NCI-H524 (cell line): ENCODE results near the gene CCDC102B.
"Not testable (repeated sequence)": the region's sequence is repeated elsewhere in the genome, so short reads cannot be mapped to it uniquely, and the experiment has no call there.

Source experiments
- DNase-seq, 2 experiments: peaks; one replicate each; lab custom pipeline; 2025; lab: John Stamatoyannopoulos, UW

CCDC102B gene

GRCh38 chr18:68797871-68798270, at the start of gene CCDC102B:
CCDC102B (plus strand) TSS chr18:68798080; CDS start chr18:68836764, 38,684 bp downstream.
- DNase-seq: no peak

DNA sequence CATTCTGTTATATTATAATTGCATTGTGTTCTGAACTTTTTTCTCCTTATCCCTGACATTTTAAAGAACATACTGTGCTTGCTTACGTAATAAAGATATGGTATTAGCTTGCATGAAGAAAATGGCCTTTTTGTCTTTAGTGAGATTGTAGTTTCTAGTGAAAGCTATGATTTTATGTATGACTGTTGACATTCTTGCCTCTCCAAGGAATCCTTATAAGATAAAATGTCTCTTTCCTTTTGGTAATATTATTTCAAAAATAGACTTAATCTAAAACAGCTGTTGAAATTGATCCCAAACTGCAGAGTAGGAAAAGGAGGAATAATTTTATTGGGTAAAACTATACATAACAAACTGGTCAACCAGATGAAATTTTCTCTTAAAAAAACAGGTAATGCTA, 40.8 kb upstream of the CCDC102B start:
- no peak for DNase-seq

- DNase-seq: no peak
Observed at GRCh38 chr18:68759308-68759707, 38.6 kb upstream of the CCDC102B start.

- no peak for DNase-seq
Observed at GRCh38 chr18:68763083-68763482, 34.8 kb upstream of the CCDC102B start.

DNA sequence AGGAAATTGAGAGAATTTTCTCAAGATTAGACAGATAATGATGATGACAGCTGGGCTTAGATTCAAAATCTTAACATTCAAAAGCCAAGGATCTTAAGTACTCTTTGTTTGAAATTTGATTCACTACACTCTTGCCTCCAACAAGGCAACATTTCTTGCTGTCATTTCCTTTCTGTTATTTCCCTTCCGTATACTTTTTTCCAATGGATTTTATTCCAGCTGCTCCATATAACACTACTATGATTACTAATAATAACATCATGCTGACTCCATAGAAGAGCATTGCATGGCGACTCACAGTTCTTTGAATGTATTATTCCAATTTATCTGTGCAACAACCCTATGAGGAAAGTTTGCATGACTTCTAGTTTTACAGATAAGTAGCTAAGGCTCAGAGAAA, 33.9 kb upstream of the CCDC102B start:
- peak in 1 of 2 experiments; percentile 29 for DNase-seq

GRCh38 chr18:68766433-68766832, 31.4 kb upstream of the CCDC102B start:
- no peak for DNase-seq

- DNase-seq: no peak
Observed at GRCh38 chr18:68769461-68769860, 28.4 kb upstream of the CCDC102B start.

- DNase-seq: no peak
Observed at GRCh38 chr18:68772268-68772667, 25.6 kb upstream of the CCDC102B start.

GRCh38 chr18:68778280-68778886, 19.5 kb upstream of the CCDC102B start:
- no peak for DNase-seq

DNA sequence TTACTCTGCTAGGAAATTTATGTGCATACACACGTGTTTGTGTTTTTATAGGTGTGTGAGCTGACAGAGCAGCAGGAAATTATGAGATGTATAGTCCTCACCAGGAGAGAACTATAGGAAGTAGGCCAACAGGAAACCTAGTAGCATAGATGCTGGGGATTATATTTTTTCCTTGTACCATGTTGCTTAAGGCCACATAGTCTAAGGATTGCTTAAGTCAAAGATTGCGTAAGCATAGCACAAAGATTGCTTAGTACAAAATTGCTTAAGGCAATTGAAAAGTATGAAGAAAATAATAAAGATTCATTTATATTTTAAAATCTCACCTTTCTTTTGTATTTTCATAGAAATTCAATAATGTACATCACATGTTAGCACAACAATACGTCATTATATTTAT, 18.7 kb upstream of the CCDC102B start:
- no peak for DNase-seq

DNA sequence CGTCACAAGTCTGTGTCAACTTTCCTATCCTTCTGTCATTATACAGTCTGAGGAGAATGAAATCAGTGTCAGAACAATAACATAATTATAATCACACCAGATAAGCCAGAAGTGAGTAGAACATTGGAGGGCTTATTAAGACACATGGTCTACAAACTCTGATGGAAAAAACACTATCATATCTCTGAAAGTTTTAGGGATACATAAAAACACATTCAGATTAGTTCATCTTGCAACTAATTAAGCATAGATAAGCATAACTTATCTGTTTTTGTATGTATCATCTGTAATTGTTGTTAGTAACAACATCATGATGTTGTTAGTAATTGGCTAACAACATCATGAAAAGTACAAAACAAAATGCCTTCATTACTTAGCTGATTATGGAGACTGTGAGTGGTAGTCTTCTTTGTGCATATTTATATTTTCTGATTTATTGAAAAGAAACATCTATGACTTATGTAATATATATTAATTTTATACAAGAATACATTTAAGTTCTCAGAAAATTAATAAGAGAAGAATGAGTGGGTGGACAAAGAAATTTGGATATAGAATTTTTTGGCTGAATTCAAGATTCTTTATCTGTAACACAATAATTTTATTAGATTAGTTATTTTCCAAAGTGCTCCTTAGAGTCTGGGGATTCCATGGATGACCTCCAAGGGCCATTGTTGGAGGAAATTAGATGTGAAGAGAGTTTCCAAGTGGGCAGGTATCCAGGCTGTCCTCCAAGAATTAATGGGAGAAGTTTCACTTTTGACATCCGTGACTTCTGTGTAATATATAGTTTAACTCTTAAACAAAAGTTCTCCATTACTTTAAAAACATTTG, 16.9 kb upstream of the CCDC102B start:
- DNase-seq: no peak

- DNase-seq: no peak
Observed at GRCh38 chr18:68783506-68783905, 14.4 kb upstream of the CCDC102B start.

GRCh38 chr18:68784071-68784470, 13.8 kb upstream of the CCDC102B start:
- no peak for DNase-seq

GRCh38 chr18:68790290-68790689, 7.6 kb upstream of the CCDC102B start:
- DNase-seq: not testable (repeated sequence)

DNA sequence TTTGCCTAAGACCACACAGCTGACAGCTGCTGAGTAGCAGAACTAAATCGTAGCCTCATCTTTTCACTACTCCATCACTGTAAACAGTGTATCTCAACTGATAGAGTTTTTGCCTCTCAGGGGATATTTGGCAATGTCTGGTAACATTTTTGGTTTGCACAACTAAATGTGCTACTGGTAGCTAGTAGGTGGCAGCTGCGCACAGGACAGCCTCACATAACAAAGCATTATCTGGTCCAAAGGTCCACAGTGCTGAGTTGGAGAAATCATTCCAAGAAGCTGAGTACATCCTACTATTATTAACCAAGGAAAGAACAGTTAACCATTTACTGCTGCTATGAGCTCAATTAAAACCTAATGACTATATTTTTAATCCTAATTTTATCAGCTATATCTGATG, 6.1 kb upstream of the CCDC102B start:
- no peak for DNase-seq

GRCh38 chr18:68793951-68794350, 3.9 kb upstream of the CCDC102B start:
- DNase-seq: no peak

- no peak for DNase-seq
Observed at GRCh38 chr18:68796936-68797690, 767 bp upstream of the CCDC102B start.

DNA sequence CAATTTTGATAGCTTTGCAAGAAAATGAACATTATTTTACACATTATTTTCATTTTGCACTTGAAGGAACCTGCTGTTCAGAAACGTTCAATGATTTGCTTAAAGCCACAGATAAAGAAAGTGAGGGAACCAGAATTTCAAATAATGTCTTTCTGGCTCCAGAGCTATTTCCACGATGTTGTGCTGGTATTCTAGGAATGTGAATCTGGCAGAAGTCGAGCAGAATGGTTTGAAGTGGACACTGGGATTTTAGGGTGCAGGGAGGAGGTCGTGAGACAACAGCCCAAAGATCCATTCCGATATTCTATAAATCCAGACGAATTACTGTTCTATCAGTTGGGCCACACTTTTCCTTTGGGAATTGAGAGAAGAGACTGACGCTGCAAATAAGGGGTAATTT, 2.2 kb downstream of the CCDC102B start:
- DNase-seq: no peak

GRCh38 chr18:68803356-68803755, 5.5 kb downstream of the CCDC102B start:
- DNase-seq: peak; percentile 86 to 93

DNA sequence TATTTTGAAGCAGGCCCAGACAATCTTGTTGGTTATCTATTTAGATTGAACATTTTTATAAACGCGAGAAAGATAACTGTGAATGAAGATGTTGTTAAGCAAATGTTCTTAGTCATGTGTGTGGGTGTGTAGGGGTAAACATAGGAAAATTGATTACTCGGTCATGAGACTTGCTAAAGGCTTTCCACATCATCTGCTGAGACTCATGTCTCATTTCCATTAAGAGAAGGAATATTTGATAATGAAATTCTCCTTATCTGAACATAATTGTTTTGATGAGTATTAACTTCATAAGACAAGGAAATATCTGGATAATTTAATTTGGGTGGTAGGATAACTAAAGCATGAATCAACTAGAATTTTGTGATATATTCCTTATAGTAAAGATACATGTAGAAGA, 19.7 kb downstream of the CCDC102B start:
- no peak for DNase-seq

DNA sequence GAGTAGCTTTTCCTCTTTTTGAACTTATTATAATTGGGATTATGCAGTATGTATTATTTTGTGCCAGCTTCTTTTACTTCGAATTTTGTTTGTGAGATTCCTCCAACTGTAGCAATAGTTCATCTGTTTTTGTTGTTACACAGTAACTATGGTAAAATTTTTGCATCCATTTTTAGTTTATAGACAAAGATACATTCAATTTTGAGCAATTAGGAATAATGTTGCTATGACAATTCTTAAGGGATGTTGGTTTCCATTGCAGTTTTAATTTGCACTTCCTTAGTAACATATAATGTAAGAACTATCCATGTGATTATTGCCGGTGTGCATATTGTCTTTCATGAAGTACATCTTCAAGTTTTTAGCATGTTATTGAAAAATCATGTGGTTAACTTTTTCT, 20.7 kb downstream of the CCDC102B start:
- DNase-seq: no peak

DNA sequence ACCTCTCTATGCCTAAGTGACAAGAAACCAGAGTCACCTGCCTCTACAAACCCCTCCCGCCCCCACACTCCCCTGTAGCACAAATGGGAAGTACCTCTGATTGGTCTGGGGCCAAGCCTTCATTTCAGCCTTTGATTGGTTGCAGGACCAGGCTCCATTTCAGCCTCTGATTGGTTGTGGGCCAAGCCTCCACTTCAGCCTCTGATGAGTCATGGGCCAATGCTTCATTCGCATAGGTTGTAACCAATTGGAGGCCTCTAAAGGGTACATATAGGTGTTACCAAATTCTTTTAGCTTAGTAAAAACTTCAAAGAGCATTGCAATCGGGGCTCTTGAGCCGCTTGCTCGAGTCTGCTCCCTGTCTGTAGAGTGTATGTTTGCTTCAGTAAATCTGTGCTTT, 25.0 kb downstream of the CCDC102B start:
- DNase-seq: no peak

DNA sequence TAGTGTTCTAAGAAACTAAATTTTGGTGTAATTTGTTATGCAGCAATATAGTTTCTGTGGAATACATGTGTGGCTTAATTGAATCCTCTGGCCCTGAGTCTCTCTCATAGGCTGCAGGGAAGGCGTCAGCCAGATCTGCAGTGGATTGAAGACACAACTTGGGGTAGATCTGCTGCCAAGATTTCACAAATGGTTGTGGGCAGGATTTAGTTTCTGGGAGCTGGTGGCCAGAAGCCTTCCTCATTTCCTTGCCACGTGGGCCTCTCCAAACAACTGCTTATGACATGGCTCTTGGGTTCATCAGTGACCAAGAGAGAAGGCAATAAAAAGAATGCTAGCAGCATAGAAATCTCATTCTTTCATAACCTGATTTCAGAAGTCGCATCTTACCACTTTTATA, 28.2 kb downstream of the CCDC102B start:
- DNase-seq: no peak
